NCI-H2196 (cell line): ENCODE results near the gene GABPB1.
A peak's percentile ranks its signal among the peaks of the same experiment; 100 is the strongest.

Source experiments
- DNase-seq: peaks from one replicate; lab custom pipeline; 2025; ENCODE audit not compliant: unreplicated experiment; lab: John Stamatoyannopoulos, UW

GABPB1 gene

DNA sequence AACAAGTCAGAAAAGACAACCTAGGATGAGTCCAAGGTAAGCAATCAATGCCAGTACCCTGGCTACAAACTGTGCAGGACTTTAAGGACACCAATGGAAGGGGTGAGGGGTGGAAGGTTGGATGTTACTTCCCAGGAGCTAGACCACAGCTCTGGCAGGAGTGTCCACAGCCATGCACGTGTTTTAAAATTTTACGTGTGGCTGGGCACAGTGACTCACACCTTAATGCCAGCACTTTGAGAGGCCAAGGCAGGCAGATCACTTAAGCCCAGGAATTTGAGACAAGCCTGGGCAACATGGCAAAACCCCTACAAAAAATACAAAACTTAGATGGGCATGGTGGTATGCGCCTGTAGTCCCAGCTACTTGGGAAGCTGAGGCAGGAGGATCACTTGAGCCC is 74.7 kb downstream of the GABPB1 start:
- no peak for DNase-seq

GRCh38 chr15:50278496-50278895 is 76.5 kb downstream of the GABPB1 start:
- DNase-seq: no peak

GRCh38 chr15:50277370-50277769 is 77.6 kb downstream of the GABPB1 start:
- no peak for DNase-seq

- DNase-seq: no peak
Measured at GRCh38 chr15:50275908-50276307, 79.1 kb downstream of the GABPB1 start.

- DNase-seq: no peak
Measured at GRCh38 chr15:50275091-50275490, 79.9 kb downstream of the GABPB1 start.

DNA sequence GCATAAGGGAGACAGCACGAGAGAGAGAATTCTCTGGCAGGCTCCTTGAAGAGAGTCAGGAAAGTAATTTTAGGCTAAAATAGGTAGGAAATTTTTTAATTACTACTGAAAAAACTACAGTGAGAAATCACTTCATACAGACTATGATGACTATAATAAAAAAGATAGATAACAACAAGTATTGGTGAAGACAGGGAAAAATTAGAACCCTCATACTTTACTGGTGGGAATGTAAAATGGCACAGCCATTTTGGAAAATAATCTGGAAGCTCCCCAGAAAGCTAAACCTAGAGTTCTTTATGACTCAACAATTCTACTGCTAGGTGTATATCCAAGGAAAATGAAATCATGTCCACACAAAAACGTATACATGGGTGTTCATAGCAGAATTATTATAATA is 87.4 kb downstream of the GABPB1 start:
- DNase-seq: no peak

- no peak for DNase-seq
Measured at GRCh38 chr15:50265620-50266019, 89.4 kb downstream of the GABPB1 start, which contains the start of gene HDC. Gene HDC, minus strand, starts transcription at chr15:50265726. Its CDS starts 103 bp downstream, at chr15:50265623.

GRCh38 chr15:50262533-50262932 is 92.5 kb downstream of the GABPB1 start:
- DNase-seq: no peak

DNA sequence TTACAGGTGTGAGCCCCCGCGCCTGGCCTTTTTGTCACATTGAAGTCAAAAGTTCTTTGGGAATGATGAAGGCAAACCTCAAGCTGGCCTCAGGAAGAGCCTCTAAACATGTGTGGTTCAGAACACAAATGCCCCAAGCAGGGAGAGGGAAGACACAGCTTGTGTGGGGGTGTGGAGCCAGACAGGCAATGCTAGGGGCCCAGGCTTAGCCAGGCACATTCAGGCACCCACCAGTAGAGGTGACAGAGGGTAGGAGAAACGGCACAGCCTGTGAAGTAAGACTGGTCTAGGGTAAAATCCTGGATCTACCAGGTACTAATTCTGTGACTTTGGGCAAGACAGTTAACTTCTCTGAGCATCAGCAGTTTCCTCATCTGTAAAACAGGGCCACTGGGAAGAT is 93.0 kb downstream of the GABPB1 start:
- no peak for DNase-seq

GRCh38 chr15:50260969-50261496 is 94.0 kb downstream of the GABPB1 start:
- DNase-seq: no peak

DNA sequence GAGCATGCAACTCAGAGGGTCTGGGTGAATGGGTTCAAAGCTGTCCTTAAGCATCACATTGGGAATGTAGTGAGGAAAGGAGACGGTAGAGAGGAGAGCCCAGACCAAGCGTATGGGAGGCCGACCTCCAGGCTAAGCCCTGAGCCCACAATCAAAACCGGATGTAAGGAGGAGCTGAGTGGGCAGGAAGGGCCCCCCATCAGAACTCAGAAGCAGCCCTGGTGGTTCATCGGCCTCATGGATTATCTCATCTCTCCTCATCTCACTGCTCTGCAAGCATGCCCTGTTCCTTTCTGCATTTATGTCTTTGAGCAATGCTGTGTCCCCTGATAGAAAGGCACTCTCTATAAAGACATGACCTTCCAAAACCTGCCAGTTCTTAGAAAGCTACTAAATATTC is 95.7 kb downstream of the GABPB1 start:
- DNase-seq: no peak

GRCh38 chr15:50257924-50258323 is 97.1 kb downstream of the GABPB1 start:
- no peak for DNase-seq

GRCh38 chr15:50257332-50257731 is 97.7 kb downstream of the GABPB1 start:
- no peak for DNase-seq

- peak; percentile 15 for DNase-seq
Measured at GRCh38 chr15:50256188-50257041, 98.6 kb downstream of the GABPB1 start.

GRCh38 chr15:50252556-50252955 is 102.4 kb downstream of the GABPB1 start:
- no peak for DNase-seq

- no peak for DNase-seq
Measured at GRCh38 chr15:50251638-50252182, 103.3 kb downstream of the GABPB1 start.

DNA sequence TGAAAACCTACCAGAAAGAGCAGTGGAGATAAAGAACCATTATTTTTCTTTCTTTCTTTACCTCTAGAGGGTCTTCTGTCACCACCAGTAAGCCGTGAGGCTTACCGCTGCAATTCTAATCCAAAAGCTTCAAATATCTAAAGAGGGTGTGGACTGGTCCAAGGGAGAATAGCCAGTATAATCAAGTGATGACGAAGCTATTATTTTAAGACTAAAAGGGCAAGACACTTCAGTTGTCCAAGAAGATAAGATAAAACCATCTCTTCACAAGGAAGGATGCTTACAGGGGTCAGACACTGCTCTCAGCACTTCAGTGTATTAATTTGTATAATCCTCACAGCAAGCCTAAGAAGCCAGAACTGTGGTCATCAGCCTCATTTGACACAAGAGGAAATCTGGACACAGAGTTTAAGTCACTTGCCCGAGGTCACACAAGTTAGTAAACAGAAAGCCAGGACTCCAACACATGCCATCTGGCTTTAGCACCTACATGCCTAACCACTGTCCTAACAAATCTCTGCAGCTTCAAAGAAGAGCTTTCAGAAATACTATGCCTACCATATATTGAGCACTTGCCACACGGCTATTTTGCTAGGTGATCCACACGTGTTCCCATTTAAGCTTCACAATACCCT is 104.1 kb downstream of the GABPB1 start:
- DNase-seq: no peak

DNA sequence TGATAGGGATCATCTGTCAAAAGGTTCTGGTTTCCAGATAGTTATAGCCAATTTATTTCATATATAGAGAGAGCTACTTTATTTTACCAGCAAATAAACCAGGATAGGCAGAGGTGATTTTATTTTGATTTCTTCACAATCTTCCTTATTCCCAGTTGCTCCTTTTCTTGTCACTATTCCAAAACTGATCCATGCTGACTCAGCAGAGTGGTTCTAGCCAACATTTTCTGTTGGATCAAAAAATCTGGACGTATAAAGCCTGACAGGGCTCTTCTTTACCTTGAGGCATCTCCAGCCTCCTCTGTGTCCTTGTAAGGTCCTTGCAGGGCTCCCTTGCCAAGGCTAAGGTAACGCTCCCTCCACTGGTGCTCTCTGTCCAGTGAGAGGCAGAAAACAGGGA is 105.3 kb downstream of the GABPB1 start:
- no peak for DNase-seq

DNA sequence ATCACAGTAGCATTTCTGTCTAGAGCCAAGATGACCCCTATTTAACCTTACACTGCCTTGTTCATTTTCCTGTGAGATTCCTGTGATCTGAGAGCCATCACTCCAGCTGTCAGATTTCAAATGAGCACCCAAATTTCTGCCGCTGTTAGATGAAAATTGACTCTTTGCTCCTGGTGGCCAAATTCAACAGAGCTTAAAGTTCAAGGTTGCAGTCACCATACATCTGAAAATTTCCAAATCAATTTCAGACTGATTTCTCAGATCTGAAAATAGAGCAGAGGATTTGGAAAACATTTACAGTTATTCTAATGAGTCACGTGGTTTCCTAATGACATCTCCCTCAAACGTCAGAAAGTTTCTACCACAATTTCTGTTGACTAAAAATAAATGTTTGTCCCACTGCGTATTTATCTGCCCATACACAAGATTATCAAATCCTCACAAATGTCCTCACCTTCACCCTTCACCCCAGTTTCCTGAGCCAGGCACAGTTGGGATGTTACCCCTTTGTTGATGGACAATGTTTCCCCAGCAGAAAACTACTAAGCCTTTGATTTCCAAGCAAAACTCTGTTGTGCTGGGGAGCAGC is 105.9 kb downstream of the GABPB1 start:
- no peak for DNase-seq

GRCh38 chr15:50247819-50248655 is 107.0 kb downstream of the GABPB1 start:
- DNase-seq: no peak

GRCh38 chr15:50246631-50247030 is 108.4 kb downstream of the GABPB1 start:
- DNase-seq: no peak
